GM21360 (cell line): ENCODE measurements around the gene U2AF2.

Experiments used
- ATAC-seq: cut with Tn5 transposase; IDR thresholded peaks from one replicate; pipeline ENCODE4 v1.9.1; 2021; ENCODE audit warnings: mild to moderate bottlenecking, moderate library complexity; ENCODE audit not compliant: unreplicated experiment

The U2AF2 gene

GRCh38 chr19:55673465-55673864 lies 18.6 kb downstream of the U2AF2 start:
- ATAC-seq, result no peak

GRCh38 chr19:55673889-55674288 lies 19.1 kb downstream of the U2AF2 start:
- no peak for ATAC-seq

GRCh38 chr19:55674459-55674840 lies 19.6 kb downstream of the U2AF2 start:
- ATAC-seq, result no peak

GRCh38 chr19:55674841-55675660 lies 20.2 kb downstream of the U2AF2 start, which contains the start of gene EPN1:
Gene EPN1, plus strand, starts transcription at chr19:55675226. Its CDS starts 3,402 bp downstream, at chr19:55678628.
- ATAC-seq, result peak; percentile 53

GRCh38 chr19:55675661-55676354 lies 21.0 kb downstream of the U2AF2 start:
- no peak for ATAC-seq

- ATAC-seq, result no peak
These were observed 21.5 kb downstream of the U2AF2 start for GRCh38 chr19:55676383-55676782.

GRCh38 chr19:55676889-55677505 lies 22.2 kb downstream of the U2AF2 start:
- ATAC-seq, result no peak

GRCh38 chr19:55677572-55678028 lies 22.8 kb downstream of the U2AF2 start:
- no peak for ATAC-seq

- peak; percentile 48 for ATAC-seq
These were observed 23.4 kb downstream of the U2AF2 start for GRCh38 chr19:55678121-55678671.

- ATAC-seq, result no peak
These were observed 24.8 kb downstream of the U2AF2 start for GRCh38 chr19:55679343-55680257.

- ATAC-seq, result no peak
These were observed 25.7 kb downstream of the U2AF2 start for GRCh38 chr19:55680339-55681130.

- ATAC-seq, result no peak
These were observed 26.6 kb downstream of the U2AF2 start for GRCh38 chr19:55681131-55682092.

GRCh38 chr19:55683449-55684261 lies 28.8 kb downstream of the U2AF2 start:
- no peak for ATAC-seq

- ATAC-seq, result no peak
These were observed 30.3 kb downstream of the U2AF2 start for GRCh38 chr19:55684946-55685681.

GRCh38 chr19:55685776-55686175 lies 30.9 kb downstream of the U2AF2 start:
- ATAC-seq, result no peak

- ATAC-seq, result no peak
These were observed 31.6 kb downstream of the U2AF2 start for GRCh38 chr19:55686311-55687050.
